ENCODE data around the gene HMGA1.

The HMGA1 gene

GRCh38 chr6:34236443-34237315 lies at the start of gene HMGA1:
HMGA1 (plus strand) TSS chr6:34236873; CDS start chr6:34240781, 3,908 bp downstream.
- no peaks in the 10 kb centered on the region for H3K9me3 ChIP-seq (ENCODE audit: low read depth, low read length)
- peak; percentile 26 for DNase-seq (ENCODE audit: low read depth, low spot score)
- TF ChIP-seq POLR2AphosphoS5 (IDR thresholded peaks at IDR 0.05; ENCODE audit: borderline replicate concordance, low read depth, low read length) = peak; percentile 95
- TF ChIP-seq EZH2 (IDR thresholded peaks at IDR 0.05) = no peak
- no peak for TF ChIP-seq FOXP2 (optimal IDR thresholded peaks at IDR 0.05; ENCODE audit: control extremely low read depth, extremely low read length, insufficient read depth)
- peak within 1 kb of the TSS; percentile 98 for H3K9ac ChIP-seq (ENCODE audit: insufficient read length)
- H3K36me3 ChIP-seq (ENCODE audit: insufficient read depth, low read length) = peaks cover 25% of the 10 kb centered on the region
- peak within 1 kb of the TSS; percentile 96 for H3K4me3 ChIP-seq
- peak within 1 kb of the TSS; percentile 92 for H3K27ac ChIP-seq

GRCh38 chr6:34189806-34190503 lies 46.7 kb upstream of the HMGA1 start:
- H3K36me3 ChIP-seq (ENCODE audit: insufficient read depth, low read length) = no peaks in the 10 kb centered on the region
- TF ChIP-seq POLR2AphosphoS5 (IDR thresholded peaks at IDR 0.05; ENCODE audit: borderline replicate concordance, low read depth, low read length) = no peak
- TF ChIP-seq EZH2 (IDR thresholded peaks at IDR 0.05) = no peak
- no peak for TF ChIP-seq FOXP2 (optimal IDR thresholded peaks at IDR 0.05; ENCODE audit: control extremely low read depth, extremely low read length, insufficient read depth)
- DNase-seq (ENCODE audit: low read depth, low spot score) = no peak
- no peak overlapping the region for H3K27ac ChIP-seq
- H3K4me3 ChIP-seq = no peak overlapping the region
- no peak overlapping the region for H3K9ac ChIP-seq (ENCODE audit: insufficient read length)
- H3K9me3 ChIP-seq (ENCODE audit: low read depth, low read length) = no peaks in the 10 kb centered on the region

- H3K36me3 ChIP-seq (ENCODE audit: insufficient read depth, low read length) = no peaks in the 10 kb centered on the region
- DNase-seq (ENCODE audit: low read depth, low spot score) = no peak
- no peak overlapping the region for H3K27ac ChIP-seq
- H3K9ac ChIP-seq (ENCODE audit: insufficient read length) = no peak overlapping the region
- TF ChIP-seq FOXP2 (optimal IDR thresholded peaks at IDR 0.05; ENCODE audit: control extremely low read depth, extremely low read length, insufficient read depth) (no peak), EZH2 (IDR thresholded peaks at IDR 0.05) (no peak), POLR2AphosphoS5 (IDR thresholded peaks at IDR 0.05; ENCODE audit: borderline replicate concordance, low read depth, low read length) (no peak)
- no peaks in the 10 kb centered on the region for H3K9me3 ChIP-seq (ENCODE audit: low read depth, low read length)
- H3K4me3 ChIP-seq = no peak overlapping the region
Measured at GRCh38 chr6:34190504-34191122, 46.1 kb upstream of the HMGA1 start.

- H3K9ac ChIP-seq (ENCODE audit: insufficient read length) = no peak overlapping the region
- DNase-seq (ENCODE audit: low read depth, low spot score) = no peak
- no peaks in the 10 kb centered on the region for H3K36me3 ChIP-seq (ENCODE audit: insufficient read depth, low read length)
- no peaks in the 10 kb centered on the region for H3K9me3 ChIP-seq (ENCODE audit: low read depth, low read length)
- no peak for TF ChIP-seq EZH2 (IDR thresholded peaks at IDR 0.05)
- no peak for TF ChIP-seq POLR2AphosphoS5 (IDR thresholded peaks at IDR 0.05; ENCODE audit: borderline replicate concordance, low read depth, low read length)
- TF ChIP-seq FOXP2 (optimal IDR thresholded peaks at IDR 0.05; ENCODE audit: control extremely low read depth, extremely low read length, insufficient read depth) = no peak
- no peak overlapping the region for H3K27ac ChIP-seq
- H3K4me3 ChIP-seq = no peak overlapping the region
Measured at GRCh38 chr6:34194772-34195171, 41.9 kb upstream of the HMGA1 start.

GRCh38 chr6:34195726-34196115 lies 41.0 kb upstream of the HMGA1 start:
- Histone ChIP-seq H3K4me3 (peak overlapping the region; percentile 70; the same call in 1 of the 2 replicates), H3K36me3 (ENCODE audit: insufficient read depth, low read length) (no peaks in the 10 kb centered on the region), H3K9me3 (ENCODE audit: low read depth, low read length) (no peaks in the 10 kb centered on the region), H3K9ac (ENCODE audit: insufficient read length) (no peak overlapping the region), H3K27ac (no peak overlapping the region)
- DNase-seq (ENCODE audit: low read depth, low spot score) = no peak
- TF ChIP-seq EZH2 (IDR thresholded peaks at IDR 0.05) = no peak
- no peak for TF ChIP-seq POLR2AphosphoS5 (IDR thresholded peaks at IDR 0.05; ENCODE audit: borderline replicate concordance, low read depth, low read length)
- no peak for TF ChIP-seq FOXP2 (optimal IDR thresholded peaks at IDR 0.05; ENCODE audit: control extremely low read depth, extremely low read length, insufficient read depth)

- Histone ChIP-seq H3K9ac (ENCODE audit: insufficient read length) (no peak overlapping the region), H3K27ac (no peak overlapping the region), H3K9me3 (ENCODE audit: low read depth, low read length) (no peaks in the 10 kb centered on the region), H3K36me3 (ENCODE audit: insufficient read depth, low read length) (no peaks in the 10 kb centered on the region), H3K4me3 (peak overlapping the region; percentile 70)
- TF ChIP-seq FOXP2 (optimal IDR thresholded peaks at IDR 0.05; ENCODE audit: control extremely low read depth, extremely low read length, insufficient read depth) (no peak), POLR2AphosphoS5 (IDR thresholded peaks at IDR 0.05; ENCODE audit: borderline replicate concordance, low read depth, low read length) (no peak), EZH2 (IDR thresholded peaks at IDR 0.05) (no peak)
- no peak for DNase-seq (ENCODE audit: low read depth, low spot score)
Measured at GRCh38 chr6:34196116-34196832, 40.4 kb upstream of the HMGA1 start.

GRCh38 chr6:34196833-34197195 lies 39.9 kb upstream of the HMGA1 start:
- TF ChIP-seq POLR2AphosphoS5 (IDR thresholded peaks at IDR 0.05; ENCODE audit: borderline replicate concordance, low read depth, low read length) = no peak
- no peak for TF ChIP-seq EZH2 (IDR thresholded peaks at IDR 0.05)
- TF ChIP-seq FOXP2 (optimal IDR thresholded peaks at IDR 0.05; ENCODE audit: control extremely low read depth, extremely low read length, insufficient read depth) = no peak
- no peaks in the 10 kb centered on the region for H3K9me3 ChIP-seq (ENCODE audit: low read depth, low read length)
- no peak for DNase-seq (ENCODE audit: low read depth, low spot score)
- peak overlapping the region; percentile 70; the same call in 1 of the 2 replicates for H3K4me3 ChIP-seq
- no peak overlapping the region for H3K27ac ChIP-seq
- H3K9ac ChIP-seq (ENCODE audit: insufficient read length) = no peak overlapping the region
- no peaks in the 10 kb centered on the region for H3K36me3 ChIP-seq (ENCODE audit: insufficient read depth, low read length)
